Stimulated activated CD8-positive, alpha-beta memory T cell treated with anti-CD3 and anti-CD28 coated beads, Interleukin-12 subunit alpha, Interleukin-12 subunit beta, amount 100 ng/mL, for 24 hours (primary cell): ENCODE results near the gene R3HDM4.

Experiments
- DNase-seq: peaks from one replicate; pipeline ENCODE4 v3.0.0-alpha.2; 2020; ENCODE audit errors: extremely low read depth

Gene R3HDM4

GRCh38 chr19:947090-947706, 34.2 kb upstream of the R3HDM4 start:
- no peak for DNase-seq

- no peak for DNase-seq
Measured at GRCh38 chr19:945401-946252, 32.6 kb upstream of the R3HDM4 start.

GRCh38 chr19:944663-945241, 31.7 kb upstream of the R3HDM4 start:
- no peak for DNase-seq

GRCh38 chr19:944171-944567, 31.1 kb upstream of the R3HDM4 start:
- no peak for DNase-seq

- DNase-seq: no peak
Measured at GRCh38 chr19:943551-944170, 30.6 kb upstream of the R3HDM4 start.

GRCh38 chr19:942133-942645, 29.2 kb upstream of the R3HDM4 start:
- no peak for DNase-seq

GRCh38 chr19:941292-942132, 28.5 kb upstream of the R3HDM4 start:
- DNase-seq: no peak

GRCh38 chr19:940591-941291, 27.7 kb upstream of the R3HDM4 start:
- no peak for DNase-seq

- no peak for DNase-seq
Measured at GRCh38 chr19:939922-940321, 26.9 kb upstream of the R3HDM4 start.

- DNase-seq: no peak
Measured at GRCh38 chr19:939439-939838, 26.4 kb upstream of the R3HDM4 start.

- no peak for DNase-seq
Measured at GRCh38 chr19:938233-938923, 25.4 kb upstream of the R3HDM4 start.

GRCh38 chr19:937259-937694, 24.3 kb upstream of the R3HDM4 start:
- DNase-seq: no peak

- DNase-seq: no peak
Measured at GRCh38 chr19:936175-936546, 23.1 kb upstream of the R3HDM4 start.

GRCh38 chr19:934865-935479, 22.0 kb upstream of the R3HDM4 start:
- no peak for DNase-seq

GRCh38 chr19:934197-934840, 21.3 kb upstream of the R3HDM4 start:
- DNase-seq: no peak

- no peak for DNase-seq
Measured at GRCh38 chr19:933553-933882, 20.5 kb upstream of the R3HDM4 start.

GRCh38 chr19:932648-933552, 19.9 kb upstream of the R3HDM4 start:
- DNase-seq: no peak
